Activated B cell treated with CpG ODN at 0.5 μM for 24 hours (primary cell): Measurements from ENCODE around the gene CPNE4. TPM values are rescaled to one million over a fixed set of nuclear protein-coding genes. Genes with fewer than 3 reads are reported as not detected.

ENCODE experiments used
- ATAC-seq: fragments of 200-7000 bp; cut with Tn5 transposase; one replicate; pipeline ENCODE4 v1.10.0; 2021; ENCODE audit warnings: low read depth, mild to moderate bottlenecking, moderate library complexity
- CTCF ChIA-PET: fragments of 350-600 bp; sonication (Branson Sonifier 250); formaldehyde crosslinking; loops from one replicate; lab custom pipeline; 2021; ENCODE audit warnings: antibody characterized with exemption; lab: Charles Lee
- POLR2A ChIA-PET: fragments of 350-600 bp; sonication (Branson Sonifier 250); formaldehyde crosslinking; loops from one replicate; lab custom pipeline; 2021; ENCODE audit warnings: antibody characterized with exemption; lab: Charles Lee
- DNase-seq: peaks from one replicate; pipeline ENCODE4 v3.0.0; 2022
- H3K27ac Mint-ChIP-seq: one replicate; pipeline ENCODE4 v1.8.0; 2020; ENCODE audit warnings: mixed read lengths
- H3K27me3 Mint-ChIP-seq: one replicate; pipeline ENCODE4 v1.8.0; 2021; ENCODE audit warnings: mixed read lengths
- H3K36me3 Mint-ChIP-seq: one replicate; pipeline ENCODE4 v1.8.0; 2021; ENCODE audit warnings: low read depth, mixed read lengths
- H3K4me1 Mint-ChIP-seq: one replicate; pipeline ENCODE4 v1.8.0; 2021; ENCODE audit warnings: mixed read lengths
- H3K4me3 Mint-ChIP-seq: one replicate; pipeline ENCODE4 v1.8.0; 2020; ENCODE audit warnings: mild to moderate bottlenecking, mixed read lengths
- H3K9me3 Mint-ChIP-seq: one replicate; pipeline ENCODE4 v1.8.0; 2020; ENCODE audit warnings: mixed read lengths
- intact Hi-C: fragments of 100-400 bp; cut with micrococcal nuclease; formaldehyde crosslinking; loops from one replicate; pipeline ENCODE4 v1.15.1; 2024
- total RNA-seq: library from RNA; stranded (reverse); gene quantifications from 2 replicates; pipeline ENCODE4 v1.2.3, GENCODE V29; 2022
- TF ChIP-seq, protein P1 (sequence below): fragments of 200-600 bp; IDR thresholded peaks from one replicate; pipeline ENCODE4 v1.8.0; 2022; ENCODE audit warnings: antibody characterized with exemption, mild to moderate bottlenecking

Gene CPNE4
- total RNA-seq, 1 donor from 2014 or later: not detected

DNA sequence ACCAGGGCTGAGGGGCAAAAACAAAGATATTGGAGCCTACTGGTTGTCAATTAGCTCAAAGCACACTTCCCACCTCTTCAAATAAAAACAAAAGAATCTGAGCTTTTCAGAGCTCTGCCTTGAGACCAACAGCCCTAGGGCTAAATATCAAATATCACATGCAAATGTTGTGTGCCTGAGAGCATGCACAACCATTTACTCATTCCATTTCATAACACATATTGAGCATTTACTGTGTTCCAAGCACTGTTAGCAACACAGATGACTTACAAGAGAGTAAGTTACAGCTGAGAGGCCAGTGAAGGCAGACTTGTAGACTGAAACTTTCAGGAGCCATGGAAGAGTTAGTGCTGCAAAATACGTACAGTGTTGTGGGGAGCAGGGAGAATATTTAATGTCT, 222.4 kb downstream of the CPNE4 start:
- ChIA-PET CTCF (no interaction called here), POLR2A (no interaction called here)
- DNase-seq (no peak), ATAC-seq (no peak)
- no peak overlapping the region for H3K4me3 Mint-ChIP-seq
- H3K27me3 Mint-ChIP-seq: peaks cover 2% of the 10 kb centered on the region
- H3K27ac Mint-ChIP-seq: no peak overlapping the region
- no peaks in the 10 kb centered on the region for H3K9me3 Mint-ChIP-seq
- TF ChIP-seq, protein P1, sequence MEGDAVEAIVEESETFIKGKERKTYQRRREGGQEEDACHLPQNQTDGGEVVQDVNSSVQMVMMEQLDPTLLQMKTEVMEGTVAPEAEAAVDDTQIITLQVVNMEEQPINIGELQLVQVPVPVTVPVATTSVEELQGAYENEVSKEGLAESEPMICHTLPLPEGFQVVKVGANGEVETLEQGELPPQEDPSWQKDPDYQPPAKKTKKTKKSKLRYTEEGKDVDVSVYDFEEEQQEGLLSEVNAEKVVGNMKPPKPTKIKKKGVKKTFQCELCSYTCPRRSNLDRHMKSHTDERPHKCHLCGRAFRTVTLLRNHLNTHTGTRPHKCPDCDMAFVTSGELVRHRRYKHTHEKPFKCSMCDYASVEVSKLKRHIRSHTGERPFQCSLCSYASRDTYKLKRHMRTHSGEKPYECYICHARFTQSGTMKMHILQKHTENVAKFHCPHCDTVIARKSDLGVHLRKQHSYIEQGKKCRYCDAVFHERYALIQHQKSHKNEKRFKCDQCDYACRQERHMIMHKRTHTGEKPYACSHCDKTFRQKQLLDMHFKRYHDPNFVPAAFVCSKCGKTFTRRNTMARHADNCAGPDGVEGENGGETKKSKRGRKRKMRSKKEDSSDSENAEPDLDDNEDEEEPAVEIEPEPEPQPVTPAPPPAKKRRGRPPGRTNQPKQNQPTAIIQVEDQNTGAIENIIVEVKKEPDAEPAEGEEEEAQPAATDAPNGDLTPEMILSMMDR: no peak
- no peaks in the 10 kb centered on the region for H3K36me3 Mint-ChIP-seq
- H3K4me1 Mint-ChIP-seq: no peaks in the 10 kb centered on the region
- intact Hi-C loops: no loop called here

DNA sequence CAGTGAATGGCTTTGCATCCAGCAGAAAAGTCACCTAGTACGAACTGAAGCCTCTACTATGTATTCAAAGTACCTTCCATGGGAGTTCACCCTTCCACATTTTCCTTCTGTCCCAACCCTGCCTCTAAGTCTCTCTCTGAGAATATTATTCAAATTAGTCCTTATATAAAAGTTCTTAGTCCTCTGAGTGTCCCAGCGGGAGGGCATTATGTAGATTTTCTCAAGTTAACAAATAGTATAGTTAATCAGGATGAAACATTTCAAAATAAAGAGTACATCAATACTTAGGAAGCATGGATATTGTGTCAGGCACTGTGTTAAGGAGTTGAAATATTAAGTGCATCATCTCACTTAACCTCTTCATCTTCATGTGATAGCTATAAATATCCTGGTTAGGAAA, 223.3 kb downstream of the CPNE4 start:
- TF ChIP-seq, protein P1: no peak
- Mint-ChIP-seq H3K27ac (no peak overlapping the region), H3K27me3 (peaks cover 2% of the 10 kb centered on the region), H3K4me3 (no peak overlapping the region), H3K9me3 (no peaks in the 10 kb centered on the region), H3K4me1 (no peaks in the 10 kb centered on the region), H3K36me3 (no peaks in the 10 kb centered on the region)
- DNase-seq (no peak), ATAC-seq (no peak)
- intact Hi-C loops: no loop called here
- CTCF ChIA-PET: interaction anchor here (1.0 kb wide), 1 partner anchor 13 kb away, joined by 3 read pairs; no protein-coding TSS in a partner anchor
- POLR2A ChIA-PET: no interaction called here

DNA sequence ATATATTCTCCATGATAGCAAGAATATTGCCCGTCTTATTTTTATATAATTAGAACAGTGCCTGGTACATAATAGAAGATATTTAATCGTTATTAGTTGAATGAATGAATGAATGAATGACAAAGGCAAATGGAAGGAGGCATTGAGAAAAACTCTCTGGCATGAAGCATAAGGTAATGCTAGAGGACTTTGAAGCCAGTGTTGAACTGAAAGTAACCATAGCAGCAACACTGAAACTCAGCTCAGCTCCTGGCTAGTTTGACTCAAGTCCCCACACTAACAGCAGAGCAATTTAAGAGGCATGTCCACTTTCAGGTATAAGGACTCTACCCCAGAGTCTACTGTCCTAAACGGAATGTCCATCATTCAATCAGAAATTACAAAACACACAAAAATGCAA, 227.0 kb downstream of the CPNE4 start:
- no peak for DNase-seq
- POLR2A ChIA-PET: no interaction called here
- CTCF ChIA-PET: no interaction called here
- Mint-ChIP-seq H3K27ac (no peak overlapping the region), H3K36me3 (no peaks in the 10 kb centered on the region), H3K4me1 (no peaks in the 10 kb centered on the region), H3K27me3 (peaks cover 2% of the 10 kb centered on the region), H3K9me3 (no peaks in the 10 kb centered on the region), H3K4me3 (no peak overlapping the region)
- TF ChIP-seq, protein P1: no peak
- intact Hi-C loops: no loop called here
- no peak for ATAC-seq

DNA sequence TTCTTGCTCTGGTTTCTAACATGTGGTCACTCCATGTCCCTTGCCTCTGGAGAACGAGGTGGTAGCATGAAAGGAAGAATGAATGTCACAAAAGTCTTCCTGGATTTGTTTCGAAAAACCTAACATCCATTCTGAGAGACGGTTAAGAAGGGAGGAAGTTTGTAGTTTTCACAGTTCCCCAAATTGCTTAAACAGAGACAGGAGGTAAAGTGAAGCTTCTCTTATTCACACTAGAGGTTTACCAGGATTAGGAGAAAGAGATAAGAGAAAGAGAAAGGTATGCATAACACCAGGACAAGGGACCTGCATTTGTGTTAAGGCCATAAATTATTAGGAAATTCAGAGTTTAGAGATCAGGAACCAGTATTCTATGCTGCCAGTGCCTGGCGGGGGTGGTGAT, 228.1 kb downstream of the CPNE4 start:
- H3K4me1 Mint-ChIP-seq: no peaks in the 10 kb centered on the region
- ATAC-seq: no peak
- TF ChIP-seq, protein P1: no peak
- DNase-seq: no peak
- H3K27me3 Mint-ChIP-seq: peaks cover 2% of the 10 kb centered on the region
- ChIA-PET POLR2A (no interaction called here), CTCF (no interaction called here)
- H3K4me3 Mint-ChIP-seq: no peak overlapping the region
- no peaks in the 10 kb centered on the region for H3K9me3 Mint-ChIP-seq
- H3K27ac Mint-ChIP-seq: no peak overlapping the region
- intact Hi-C loops: no loop called here
- H3K36me3 Mint-ChIP-seq: no peaks in the 10 kb centered on the region

DNA sequence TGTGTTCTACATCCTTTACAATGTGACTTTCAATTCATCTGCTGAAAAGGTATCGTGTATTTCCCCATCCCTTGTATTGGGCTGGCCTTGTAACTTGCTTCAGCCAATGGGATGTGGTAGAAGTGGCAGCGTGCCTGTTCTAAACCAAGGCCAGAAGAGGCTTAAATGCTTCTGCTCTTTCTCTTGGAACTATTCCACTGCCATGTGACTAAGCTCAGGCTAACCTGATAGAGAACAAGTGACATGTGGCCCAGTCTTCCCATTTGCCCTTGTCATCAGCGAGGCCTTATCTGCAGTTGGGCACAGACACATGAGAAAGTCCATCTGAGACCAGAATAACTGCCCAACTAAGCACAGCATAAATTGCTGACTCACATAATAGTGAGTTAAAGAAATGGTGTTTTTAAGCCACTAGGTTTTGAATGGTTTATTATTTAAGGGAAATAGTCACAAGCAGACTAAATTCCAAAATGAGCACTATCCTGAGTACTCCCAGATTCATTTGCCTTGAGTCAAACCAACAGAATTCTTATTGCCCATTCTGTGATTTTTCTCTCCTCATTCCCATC, 230.2 kb downstream of the CPNE4 start:
- Mint-ChIP-seq H3K4me1 (no peaks in the 10 kb centered on the region), H3K27ac (no peak overlapping the region), H3K4me3 (no peak overlapping the region), H3K36me3 (no peaks in the 10 kb centered on the region), H3K9me3 (no peaks in the 10 kb centered on the region), H3K27me3 (peaks cover 8% of the 10 kb centered on the region)
- no peak for DNase-seq
- intact Hi-C loops: no loop called here
- TF ChIP-seq, protein P1: no peak
- ChIA-PET POLR2A (no interaction called here), CTCF (interaction anchor here (1.5 kb wide), 1 partner anchor 9 kb away, joined by 3 read pairs; no protein-coding TSS in a partner anchor)
- no peak for ATAC-seq
